Fibroblast of skin of back (primary cell): Measurements from ENCODE around the gene CNTNAP2.
"Not testable (repeated sequence)": the region's sequence is repeated elsewhere in the genome, so short reads cannot be mapped to it uniquely, and the experiment has no call there.

Experiments used
- DNase-seq: peaks from one replicate; pipeline ENCODE4 v3.0.0-alpha.2; 2013

The CNTNAP2 gene

GRCh38 chr7:146894927-146895326 is 778.3 kb downstream of the CNTNAP2 start:
- DNase-seq = no peak

GRCh38 chr7:146902266-146902665 is 785.7 kb downstream of the CNTNAP2 start:
- DNase-seq = no peak

- DNase-seq = no peak
Observed at GRCh38 chr7:146902728-146903127, 786.1 kb downstream of the CNTNAP2 start.

GRCh38 chr7:146905746-146906145 is 789.1 kb downstream of the CNTNAP2 start:
- DNase-seq = not testable (repeated sequence)

DNA sequence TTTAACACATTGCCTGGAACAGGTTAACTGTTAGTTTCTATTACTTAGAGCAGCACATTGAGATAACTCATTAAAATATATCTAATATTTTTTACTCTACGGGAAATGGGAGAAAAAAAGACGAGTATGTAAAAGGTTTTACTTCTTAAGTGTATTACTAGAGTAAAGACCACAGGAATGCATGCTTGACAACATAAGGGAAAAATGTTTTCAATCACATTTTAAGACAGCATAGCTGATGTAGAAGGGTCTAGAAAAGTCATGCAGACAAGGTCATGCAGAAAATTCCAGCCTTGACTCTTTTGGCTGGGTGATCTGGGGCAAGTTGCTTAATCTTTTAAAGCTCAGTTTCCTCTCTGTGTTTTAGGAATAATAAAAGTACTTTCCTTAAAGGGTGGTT is 806.2 kb downstream of the CNTNAP2 start:
- peak; percentile 10 for DNase-seq

- DNase-seq = no peak
Observed at GRCh38 chr7:146926841-146927240, 810.2 kb downstream of the CNTNAP2 start.

GRCh38 chr7:146937836-146938235 is 821.2 kb downstream of the CNTNAP2 start:
- DNase-seq = no peak

GRCh38 chr7:146943483-146943882 is 826.9 kb downstream of the CNTNAP2 start:
- DNase-seq = no peak

GRCh38 chr7:146948703-146949102 is 832.1 kb downstream of the CNTNAP2 start:
- no peak for DNase-seq

- no peak for DNase-seq
Observed at GRCh38 chr7:146956321-146956720, 839.7 kb downstream of the CNTNAP2 start.

DNA sequence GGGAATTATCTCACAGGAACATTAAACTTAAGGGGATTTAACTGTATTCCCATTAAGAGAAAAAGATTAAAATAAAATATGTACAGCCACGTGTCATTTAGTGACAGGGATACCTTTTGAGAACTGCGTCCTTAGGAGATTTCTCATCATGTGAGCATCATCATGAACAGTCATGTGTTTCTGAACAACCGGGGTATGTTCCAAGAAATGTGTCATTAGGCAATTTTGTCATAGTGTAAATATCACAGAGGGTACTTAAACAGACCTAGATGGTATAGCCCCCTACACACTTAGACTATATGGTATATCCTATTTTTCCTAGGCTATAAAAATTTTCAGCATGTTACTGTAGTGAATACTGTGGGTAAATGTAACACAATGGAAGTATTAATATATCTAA is 840.3 kb downstream of the CNTNAP2 start:
- DNase-seq = peak; percentile 52

DNA sequence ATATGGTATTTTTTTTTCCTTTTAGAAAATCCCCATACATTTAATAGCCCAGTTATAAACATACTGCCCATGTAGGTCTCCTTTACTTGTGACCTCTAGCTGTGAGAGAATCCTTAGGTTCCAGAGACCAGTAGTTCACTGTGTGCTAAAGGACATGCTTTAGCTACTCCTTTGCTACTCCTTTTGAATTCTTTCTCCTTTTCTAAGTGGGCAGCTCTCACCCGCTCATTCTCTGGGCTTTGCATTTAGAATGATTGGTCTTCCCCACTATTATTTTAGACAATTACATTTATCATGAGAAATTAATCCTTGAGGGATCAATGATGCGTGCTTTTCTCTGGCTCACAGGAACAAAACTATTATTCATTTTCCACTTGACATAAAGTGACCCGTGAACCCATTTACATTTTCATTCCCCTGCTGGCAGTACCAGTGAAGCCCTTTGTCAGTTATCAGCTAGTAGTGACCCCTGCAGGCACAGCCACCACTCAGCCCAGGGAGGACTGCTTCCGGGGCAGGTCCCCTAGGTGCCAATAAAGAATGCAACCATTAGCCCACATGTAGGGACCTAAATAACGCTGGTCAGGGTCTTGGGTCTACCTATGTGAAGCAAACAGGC is 844.3 kb downstream of the CNTNAP2 start:
- DNase-seq = no peak

- peak; percentile 98 for DNase-seq
Observed at GRCh38 chr7:146961617-146962016, 845.0 kb downstream of the CNTNAP2 start.

GRCh38 chr7:146966274-146966673 is 849.7 kb downstream of the CNTNAP2 start:
- no peak for DNase-seq

DNA sequence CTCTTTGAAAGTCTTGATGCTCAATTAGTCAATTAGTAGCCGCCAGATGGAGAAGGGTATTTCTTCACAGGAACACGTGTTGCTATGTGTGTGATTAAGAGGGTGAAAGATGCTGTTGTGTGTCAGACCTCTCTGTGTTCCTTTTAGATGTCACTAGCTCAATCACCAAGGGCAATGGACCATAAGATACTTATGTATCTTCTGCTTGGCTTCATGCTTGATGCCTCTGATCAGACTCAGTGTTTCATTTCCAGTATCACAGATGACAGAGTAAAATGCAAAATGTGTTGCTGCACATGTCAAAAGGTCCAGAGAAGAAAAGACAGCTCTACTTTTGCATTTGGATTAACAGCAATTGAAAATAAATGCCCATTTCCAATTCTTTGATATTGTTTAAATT is 865.9 kb downstream of the CNTNAP2 start:
- DNase-seq = no peak

DNA sequence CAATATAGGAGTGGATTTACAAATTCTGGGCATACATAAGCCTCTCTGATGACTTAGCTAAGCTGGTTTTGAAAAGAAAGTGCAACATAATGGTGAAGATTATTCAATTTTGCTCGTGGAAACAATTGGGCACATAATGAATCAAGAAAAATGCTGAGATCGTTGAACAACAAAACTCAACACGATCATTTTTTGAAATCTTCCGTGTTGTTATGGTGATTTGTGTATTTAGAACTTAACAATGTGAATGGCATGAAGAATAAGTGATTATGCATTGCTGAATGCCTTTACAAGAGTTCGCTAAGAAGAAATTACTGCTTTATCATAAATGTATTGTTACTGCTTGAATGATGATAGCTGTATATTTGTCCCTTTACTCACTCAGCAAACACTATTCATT is 875.0 kb downstream of the CNTNAP2 start:
- no peak for DNase-seq

DNA sequence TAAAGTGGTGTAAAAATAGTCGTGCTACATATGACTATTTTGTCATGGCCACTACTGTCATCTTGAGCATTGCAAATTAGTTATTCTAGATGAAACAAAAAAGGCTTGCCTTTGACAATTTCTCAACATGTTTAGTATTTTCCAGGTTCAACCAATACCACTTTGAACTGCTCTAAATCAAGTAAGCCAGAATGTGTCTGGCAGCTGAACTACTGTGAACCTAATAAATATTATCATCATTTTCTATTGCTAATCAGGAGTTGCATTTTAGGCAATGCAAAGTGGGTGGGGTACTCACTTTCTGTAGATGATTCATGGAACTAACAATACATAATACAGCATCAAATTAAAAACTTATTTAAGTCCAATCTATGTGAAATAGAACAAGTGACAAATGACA is 877.2 kb downstream of the CNTNAP2 start:
- no peak for DNase-seq

GRCh38 chr7:147008530-147008929 is 891.9 kb downstream of the CNTNAP2 start:
- no peak for DNase-seq

DNA sequence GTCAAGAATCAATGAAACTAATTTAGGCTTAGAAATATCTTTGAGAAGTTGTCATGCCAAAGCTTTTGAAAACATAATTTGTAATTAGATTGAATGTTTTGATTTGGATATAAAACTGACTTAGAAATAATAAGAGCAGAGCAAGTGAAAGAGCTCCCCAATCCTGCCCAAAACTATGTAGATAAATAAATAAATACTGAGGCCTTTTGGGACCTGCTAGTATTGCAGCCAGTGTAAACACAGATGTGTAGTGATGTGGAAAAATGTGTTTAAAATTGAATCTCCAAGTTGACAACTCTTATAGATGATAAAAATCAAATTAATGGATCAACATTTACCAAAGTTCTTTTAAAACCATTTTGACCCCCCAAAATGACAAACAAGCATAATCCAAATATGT is 896.1 kb downstream of the CNTNAP2 start:
- DNase-seq = no peak

- DNase-seq = peak; percentile 49
Observed at GRCh38 chr7:147013825-147014224, 897.2 kb downstream of the CNTNAP2 start.

DNA sequence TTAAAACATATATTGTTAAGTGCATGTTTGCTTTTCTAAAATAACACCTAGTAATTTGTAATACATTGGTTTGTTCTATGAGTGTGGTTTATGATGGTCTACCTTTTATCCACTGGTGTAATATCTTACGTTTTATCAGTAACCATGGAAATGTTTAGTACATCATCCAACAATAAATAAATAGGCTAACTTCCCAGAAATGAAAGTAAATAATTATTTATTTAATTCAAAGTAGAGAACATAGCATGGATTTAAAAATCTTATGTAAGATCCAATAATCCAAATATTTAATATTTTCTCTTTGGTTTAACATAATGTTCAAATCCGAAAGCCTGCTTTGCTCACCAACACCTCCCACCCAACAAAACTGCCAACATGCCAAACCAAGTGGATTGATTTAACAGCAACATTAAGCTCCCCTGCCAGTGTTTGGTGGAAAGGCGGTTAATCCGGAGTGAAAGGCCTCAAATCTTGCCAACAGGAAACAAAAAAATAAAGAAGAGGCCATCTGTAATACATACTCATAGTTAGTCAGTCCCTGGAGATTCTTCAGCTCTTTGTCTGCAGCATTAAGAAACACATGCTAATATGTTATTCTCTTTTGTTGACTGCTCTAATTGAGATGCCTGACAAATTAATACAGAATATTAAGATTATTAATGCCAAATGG is 897.8 kb downstream of the CNTNAP2 start:
- peak; percentile 3 for DNase-seq

DNA sequence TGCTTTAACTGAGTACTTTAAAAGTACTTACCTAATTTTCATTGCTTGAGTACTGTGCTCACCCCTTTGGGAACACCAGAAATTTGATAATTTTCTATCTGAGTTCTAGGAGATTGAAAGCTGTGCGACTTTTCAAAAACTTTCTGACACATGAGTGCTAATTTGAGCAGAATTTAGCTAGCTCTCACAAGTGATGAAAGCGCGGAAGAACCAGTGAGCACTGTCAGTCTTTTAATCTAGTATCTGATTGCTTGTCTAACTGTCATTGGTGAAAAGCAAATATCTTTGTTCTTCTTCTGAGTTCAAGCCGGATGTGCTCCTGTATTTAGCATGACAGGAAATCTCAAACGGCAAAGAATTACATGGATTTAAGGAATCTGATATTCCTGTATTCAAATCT is 899.4 kb downstream of the CNTNAP2 start:
- DNase-seq = no peak

DNA sequence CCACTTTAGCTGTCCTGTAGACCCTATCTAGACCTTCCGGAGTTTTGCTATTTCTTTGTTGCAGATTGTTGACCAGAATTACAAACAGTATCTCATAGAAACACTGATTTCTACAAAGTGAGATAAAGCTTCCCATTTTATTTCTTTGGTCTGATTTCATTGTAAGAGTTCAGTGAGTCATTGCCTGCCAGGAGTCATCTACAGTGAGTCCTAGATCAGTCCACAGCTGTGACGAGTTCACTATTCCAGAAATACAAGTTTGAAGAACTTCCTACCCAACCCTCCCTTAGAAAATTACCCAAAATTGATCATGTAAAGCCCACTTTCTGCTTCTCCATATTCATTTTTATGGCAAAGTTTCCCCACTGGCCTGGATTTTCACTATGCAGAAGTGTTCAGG is 905.5 kb downstream of the CNTNAP2 start:
- peak; percentile 12 for DNase-seq

GRCh38 chr7:147023440-147023839 is 906.8 kb downstream of the CNTNAP2 start:
- no peak for DNase-seq

- no peak for DNase-seq
Observed at GRCh38 chr7:147029953-147030352, 913.4 kb downstream of the CNTNAP2 start.
